Measurements from ENCODE around the gene CBX1. TPM values are rescaled to one million over a fixed set of nuclear protein-coding genes. Genes with fewer than 3 reads are reported as not detected.

Gene CBX1
- total RNA-seq, 6 donors from 2014 or later = 12.6 to 38.8 (median 28.0) TPM

DNA sequence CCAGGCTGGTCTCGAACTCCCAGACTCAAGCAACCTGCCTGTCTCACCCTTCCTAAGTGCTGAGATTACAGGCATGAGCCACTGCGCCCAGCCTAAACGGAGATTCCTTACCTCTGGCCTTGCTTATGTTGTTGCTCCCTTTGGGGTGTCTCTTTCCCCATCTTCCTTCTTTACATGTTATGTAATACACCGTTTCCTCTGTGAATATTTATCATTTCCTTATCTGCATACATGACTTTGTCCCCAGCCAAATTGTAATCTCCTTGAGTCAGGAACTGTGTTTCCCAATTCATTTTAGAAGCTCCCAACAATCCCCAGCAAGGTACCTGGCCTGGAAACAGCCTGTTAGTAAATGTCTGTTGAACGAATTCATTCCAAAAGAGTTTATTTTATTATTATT is 79.3 kb downstream of the CBX1 start:
- WGBS, 2 donors = 53 to 63% methylated on average over 5 of the region's 5 CpGs
- H3K9me3 ChIP-seq = no peaks in the 10 kb centered on the region
- ATAC-seq (ENCODE audit: low FRiP score in 2 of 2) (no peak), DNase-seq (no peak)
- no peaks in the 10 kb centered on the region for H3K36me3 ChIP-seq
- peaks cover 35 to 49% (median 35%) of the 10 kb centered on the region in 4 donors for H3K4me1 ChIP-seq
- TF ChIP-seq EP300 (IDR thresholded peaks at IDR 0.05) (no peak), POLR2A (IDR thresholded peaks at IDR 0.05) (no peak), POLR2AphosphoS5 (IDR thresholded peaks at IDR 0.05) (no peak), CTCF (IDR thresholded peaks at IDR 0.05) (no peak)
- H3K27ac ChIP-seq = no peak overlapping the region
- H3K27me3 ChIP-seq = no peaks in the 10 kb centered on the region
- no peak overlapping the region for H3K4me3 ChIP-seq

Small RNA genes within 50 kb of the gene (small RNA-seq; reads per million reads assigned to genes)
- 0 reads per million in 4 donors for gene AC004477.2
- gene MIR152 = 56.3 to 109 (median 86.2) reads per million in 4 donors
- gene RNU6-1201P = 0 to 0.20 (median 0) reads per million in 4 donors

Other genes starting within 250 kb of the CBX1 start
- gene SP2, start 205.2 kb downstream of the CBX1 start, total RNA-seq = 10 to 100 TPM in 3 of 6 donors, 1 to 10 TPM in 3; 7.6 to 19.4 (median 13.1) TPM
- gene PNPO, start 159.9 kb downstream of the CBX1 start, total RNA-seq = 10 to 100 TPM; 16.2 to 40.2 (median 28.7) TPM
- gene PRR15L, start 143.6 kb downstream of the CBX1 start, total RNA-seq = 100 to 1,000 TPM in 1 of 6 donors, 10 to 100 TPM in 5; 34.2 to 105 (median 75.2) TPM
- gene CDK5RAP3, start 130.4 kb downstream of the CBX1 start, total RNA-seq = 100 to 1,000 TPM in 5 of 6 donors, 10 to 100 TPM in 1; 76.6 to 661 (median 160) TPM
- gene COPZ2, start 63.7 kb downstream of the CBX1 start, total RNA-seq = 10 to 100 TPM in 4 of 6 donors, 1 to 10 TPM in 2; 5.2 to 33.5 (median 17.7) TPM
- 100 to 1,000 TPM; 105 to 203 (median 148) TPM for gene NFE2L1, start 53.1 kb downstream of the CBX1 start, total RNA-seq
- 10 to 100 TPM; 19.5 to 27.2 (median 23.7) TPM for gene SNX11, start 6.3 kb upstream of the CBX1 start, total RNA-seq

All from upper lobe of left lung (tissue), 6 donors.